GM19397 (cell line): Measurements from ENCODE around the gene SPTBN5.

Source experiments
- ATAC-seq: cut with Tn5 transposase; IDR thresholded peaks from one replicate; pipeline ENCODE4 v1.9.1; 2021; ENCODE audit warnings: mild to moderate bottlenecking, moderate library complexity; ENCODE audit not compliant: unreplicated experiment

SPTBN5 gene

GRCh38 chr15:41926185-41927056 is 32.6 kb upstream of the SPTBN5 start:
- ATAC-seq: no peak

DNA sequence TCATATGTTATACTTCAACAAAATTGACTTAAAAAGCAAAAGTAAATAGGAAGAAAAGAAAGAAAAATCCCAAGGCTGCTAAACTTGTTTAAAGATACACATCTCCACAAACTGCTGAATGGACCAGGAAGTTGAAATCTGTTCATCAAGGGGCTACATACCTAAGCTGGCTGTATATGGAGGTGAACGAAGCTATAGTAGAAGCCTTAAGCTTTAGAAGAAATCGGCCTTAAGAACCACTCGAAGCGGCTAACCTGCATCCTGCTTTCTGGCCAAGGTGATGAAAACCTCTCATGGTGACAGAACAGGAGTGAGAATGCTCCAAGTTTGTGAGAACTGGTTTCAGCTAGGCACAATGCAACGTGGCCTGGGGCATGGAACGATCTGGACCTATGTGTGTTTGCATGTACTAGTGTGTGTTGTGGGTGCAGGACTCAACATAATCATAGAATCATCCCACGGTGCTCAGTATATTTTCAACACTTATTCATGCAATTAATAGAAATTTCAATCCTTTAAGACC is 31.3 kb upstream of the SPTBN5 start:
- ATAC-seq: no peak

- no peak for ATAC-seq
Observed at GRCh38 chr15:41923401-41923997, 29.6 kb upstream of the SPTBN5 start.

- ATAC-seq: no peak
Observed at GRCh38 chr15:41922353-41922752, 28.5 kb upstream of the SPTBN5 start.

GRCh38 chr15:41921639-41922038 is 27.8 kb upstream of the SPTBN5 start:
- ATAC-seq: no peak

- ATAC-seq: no peak
Observed at GRCh38 chr15:41921167-41921566, 27.3 kb upstream of the SPTBN5 start.

GRCh38 chr15:41919954-41920538 is 26.2 kb upstream of the SPTBN5 start:
- ATAC-seq: no peak

- no peak for ATAC-seq
Observed at GRCh38 chr15:41919201-41919820, 25.5 kb upstream of the SPTBN5 start.

DNA sequence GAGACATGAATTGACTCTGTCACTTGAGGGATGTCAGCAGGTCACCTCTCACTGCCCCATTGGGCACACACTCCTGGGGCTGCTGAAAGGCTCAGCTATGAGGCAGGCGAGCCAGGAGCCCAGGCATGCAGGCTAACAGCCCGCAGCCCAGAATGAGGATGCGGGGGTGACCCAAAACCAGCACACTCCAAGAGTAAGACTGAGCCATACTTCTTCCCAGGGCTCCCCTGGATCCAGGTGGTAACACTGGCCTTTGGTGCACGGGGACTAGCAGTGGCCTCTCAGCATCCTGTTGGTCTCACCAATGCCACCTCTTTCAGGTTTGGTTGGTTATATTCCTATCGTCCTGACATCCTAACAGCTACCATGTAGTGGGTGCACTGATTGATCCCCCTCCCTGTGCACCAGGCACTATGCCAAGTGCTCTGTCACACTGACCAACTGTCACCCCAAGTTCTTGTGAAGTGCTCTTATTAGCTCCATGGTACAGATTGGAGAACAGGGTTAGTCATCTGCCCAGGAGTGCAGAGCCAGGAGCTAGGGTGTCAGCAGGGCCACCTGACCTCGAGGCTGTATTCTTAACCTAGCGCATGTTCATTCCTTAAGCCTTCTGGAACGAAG is 24.8 kb upstream of the SPTBN5 start:
- ATAC-seq: no peak

- ATAC-seq: no peak
Observed at GRCh38 chr15:41917767-41918430, 24.0 kb upstream of the SPTBN5 start.

- ATAC-seq: no peak
Observed at GRCh38 chr15:41915255-41915994, 21.6 kb upstream of the SPTBN5 start.

GRCh38 chr15:41914411-41914810 is 20.6 kb upstream of the SPTBN5 start:
- no peak for ATAC-seq

- no peak for ATAC-seq
Observed at GRCh38 chr15:41913256-41913655, 19.4 kb upstream of the SPTBN5 start.

DNA sequence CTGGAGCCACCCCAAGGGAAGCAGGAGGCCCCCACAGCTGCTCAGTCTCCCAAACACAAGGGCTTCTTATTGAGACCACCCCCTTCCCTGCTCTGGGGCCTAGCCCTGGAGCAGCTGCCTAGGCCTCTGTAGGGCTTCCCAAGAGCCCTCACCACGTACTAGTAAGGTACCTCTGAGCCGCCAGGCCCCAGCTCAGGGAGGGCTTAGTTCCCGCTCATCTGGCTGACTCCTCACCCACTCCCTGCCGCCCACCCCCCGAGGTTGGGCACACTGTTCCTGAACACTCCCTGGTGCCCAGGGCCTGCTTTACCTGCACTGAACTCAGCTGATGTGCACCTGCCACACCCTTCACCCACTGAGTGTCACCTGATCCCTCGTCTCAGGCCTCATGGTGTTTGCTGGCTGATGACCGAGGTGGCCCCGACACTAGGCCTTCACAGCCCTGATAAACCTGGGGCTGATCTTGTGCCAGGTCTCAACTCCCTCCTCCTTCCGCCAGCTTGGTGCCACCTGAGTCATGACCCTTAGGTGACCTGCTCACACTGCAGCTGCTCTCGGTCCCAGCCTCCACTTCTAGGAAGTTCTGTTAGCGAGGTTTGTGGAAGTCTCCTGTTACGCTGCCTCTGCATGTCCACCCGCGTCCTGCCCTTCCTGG is 18.0 kb upstream of the SPTBN5 start:
- no peak for ATAC-seq

GRCh38 chr15:41908736-41909461 is 15.0 kb upstream of the SPTBN5 start:
- no peak for ATAC-seq

DNA sequence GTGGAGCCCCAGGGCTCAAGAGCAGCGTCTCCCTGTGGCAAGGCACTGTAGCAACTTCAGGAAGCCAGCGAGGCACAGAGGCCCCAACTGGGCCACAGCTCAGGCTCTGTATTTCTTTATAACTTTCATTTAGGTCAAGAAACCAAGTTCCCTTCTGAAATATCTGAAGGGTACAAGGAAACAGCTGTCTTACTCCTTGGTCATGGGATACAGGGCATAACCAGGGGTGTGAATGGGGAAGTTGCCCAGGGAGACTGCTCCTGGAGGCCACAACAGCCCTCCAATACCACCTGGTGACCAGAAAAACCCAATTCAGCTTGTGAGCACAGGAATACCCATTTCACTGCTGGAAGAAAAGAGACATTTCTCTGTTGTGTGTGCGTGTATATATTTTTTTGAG is 13.3 kb upstream of the SPTBN5 start:
- no peak for ATAC-seq

GRCh38 chr15:41906608-41907007 is 12.8 kb upstream of the SPTBN5 start:
- no peak for ATAC-seq

DNA sequence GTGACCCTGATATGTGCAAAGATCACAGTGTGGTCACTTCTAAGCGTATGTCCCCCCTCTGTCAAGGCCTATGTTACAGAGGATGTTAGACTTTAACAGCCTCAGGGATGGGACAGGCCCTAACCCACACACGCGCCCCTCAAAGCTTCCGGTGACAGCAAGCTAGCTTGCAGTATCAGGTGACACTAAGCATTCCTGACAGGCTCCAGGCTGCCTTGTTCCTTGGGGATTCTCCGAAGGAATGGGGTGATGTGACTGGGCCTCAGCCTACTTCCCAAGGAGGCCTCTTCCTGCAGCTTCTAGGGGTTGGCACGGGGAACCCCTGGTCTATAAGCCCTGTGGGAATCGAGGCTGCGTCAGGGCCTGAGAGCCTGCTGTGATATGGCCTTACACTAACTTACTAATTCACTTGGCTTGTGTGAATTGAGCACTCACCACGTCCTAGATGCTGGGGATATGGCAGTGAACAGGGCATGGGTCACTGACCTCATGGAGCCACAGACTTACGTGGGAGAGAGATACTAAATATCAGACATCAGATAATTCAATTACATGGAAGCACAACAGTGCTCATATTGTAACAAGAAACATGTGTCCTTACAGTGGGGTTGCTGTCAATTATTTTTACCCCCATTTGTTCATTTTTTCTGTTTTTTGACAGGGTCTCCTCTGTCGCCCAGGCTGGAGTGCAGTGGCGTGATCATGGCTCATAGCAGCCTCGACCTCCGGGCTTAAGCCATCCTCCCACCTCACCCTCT is 11.4 kb upstream of the SPTBN5 start:
- no peak for ATAC-seq
